Choroid plexus epithelial cell (primary cell): ENCODE data around the gene SIN3B.
A peak's percentile ranks its signal among the peaks of the same experiment; 100 is the strongest.

Experiments used
- DNase-seq: peaks from one replicate; pipeline ENCODE4 v3.0.0-alpha.2; 2010; ENCODE audit warnings: low read depth
- H3K4me3 ChIP-seq: 2 replicates; pipeline ENCODE4 v1.5.1; 2011; ENCODE audit warnings: low read depth, mild to moderate bottlenecking, control low read depth, low read length, moderate library complexity
- TF ChIP-seq, protein P1 (sequence below): conservative IDR thresholded peaks from 2 replicates; pipeline ENCODE4 v1.5.1; 2011; ENCODE audit warnings: low read depth, mild to moderate bottlenecking, control low read depth, inconsistent platforms, low read length, moderate library complexity

The SIN3B gene

DNA sequence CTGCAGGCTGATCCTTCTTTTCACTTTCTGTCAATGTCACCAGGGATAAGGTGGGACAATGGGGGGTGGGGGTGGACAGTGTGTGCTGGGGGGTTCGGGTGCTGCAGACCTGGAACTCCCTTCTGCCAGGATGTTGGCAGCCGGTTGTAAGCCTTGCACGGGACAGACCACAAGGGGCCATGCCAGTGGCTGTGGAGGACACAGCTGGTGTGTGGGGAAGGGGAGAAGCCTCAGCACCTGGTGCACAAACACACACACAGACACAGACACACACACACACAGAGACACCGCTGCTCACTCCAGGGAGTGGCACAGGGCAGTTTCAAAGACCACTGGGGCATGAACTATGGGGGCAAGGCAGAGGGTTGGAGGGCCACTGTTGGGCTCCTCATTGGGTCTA lies 63.2 kb downstream of the SIN3B start:
- no peak for DNase-seq
- no peak overlapping the region for H3K4me3 ChIP-seq
- TF ChIP-seq, protein P1, sequence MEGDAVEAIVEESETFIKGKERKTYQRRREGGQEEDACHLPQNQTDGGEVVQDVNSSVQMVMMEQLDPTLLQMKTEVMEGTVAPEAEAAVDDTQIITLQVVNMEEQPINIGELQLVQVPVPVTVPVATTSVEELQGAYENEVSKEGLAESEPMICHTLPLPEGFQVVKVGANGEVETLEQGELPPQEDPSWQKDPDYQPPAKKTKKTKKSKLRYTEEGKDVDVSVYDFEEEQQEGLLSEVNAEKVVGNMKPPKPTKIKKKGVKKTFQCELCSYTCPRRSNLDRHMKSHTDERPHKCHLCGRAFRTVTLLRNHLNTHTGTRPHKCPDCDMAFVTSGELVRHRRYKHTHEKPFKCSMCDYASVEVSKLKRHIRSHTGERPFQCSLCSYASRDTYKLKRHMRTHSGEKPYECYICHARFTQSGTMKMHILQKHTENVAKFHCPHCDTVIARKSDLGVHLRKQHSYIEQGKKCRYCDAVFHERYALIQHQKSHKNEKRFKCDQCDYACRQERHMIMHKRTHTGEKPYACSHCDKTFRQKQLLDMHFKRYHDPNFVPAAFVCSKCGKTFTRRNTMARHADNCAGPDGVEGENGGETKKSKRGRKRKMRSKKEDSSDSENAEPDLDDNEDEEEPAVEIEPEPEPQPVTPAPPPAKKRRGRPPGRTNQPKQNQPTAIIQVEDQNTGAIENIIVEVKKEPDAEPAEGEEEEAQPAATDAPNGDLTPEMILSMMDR, result no peak

GRCh38 chr19:16892868-16893685 lies 63.9 kb downstream of the SIN3B start:
- H3K4me3 ChIP-seq, result no peak overlapping the region
- DNase-seq, result no peak
- TF ChIP-seq, protein P1, result no peak

GRCh38 chr19:16893686-16893989 lies 64.4 kb downstream of the SIN3B start:
- TF ChIP-seq, protein P1, result no peak
- no peak for DNase-seq
- no peak overlapping the region for H3K4me3 ChIP-seq

GRCh38 chr19:16894080-16894479 lies 64.9 kb downstream of the SIN3B start:
- no peak overlapping the region for H3K4me3 ChIP-seq
- TF ChIP-seq, protein P1, result no peak
- no peak for DNase-seq

- DNase-seq, result peak; percentile 25
Measured at GRCh38 chr19:16895467-16896145, 66.4 kb downstream of the SIN3B start.

GRCh38 chr19:16896146-16897028 lies 67.2 kb downstream of the SIN3B start:
- no peak for DNase-seq
- TF ChIP-seq, protein P1, result no peak
- peak overlapping the region; percentile 54 for H3K4me3 ChIP-seq

More at GRCh38 chr19:16895467-16896145, 66.4 kb downstream of the SIN3B start:
- H3K4me3 ChIP-seq, result no peak overlapping the region
- TF ChIP-seq, protein P1, result no peak
